ENCODE data around the gene ANXA1.

DNA sequence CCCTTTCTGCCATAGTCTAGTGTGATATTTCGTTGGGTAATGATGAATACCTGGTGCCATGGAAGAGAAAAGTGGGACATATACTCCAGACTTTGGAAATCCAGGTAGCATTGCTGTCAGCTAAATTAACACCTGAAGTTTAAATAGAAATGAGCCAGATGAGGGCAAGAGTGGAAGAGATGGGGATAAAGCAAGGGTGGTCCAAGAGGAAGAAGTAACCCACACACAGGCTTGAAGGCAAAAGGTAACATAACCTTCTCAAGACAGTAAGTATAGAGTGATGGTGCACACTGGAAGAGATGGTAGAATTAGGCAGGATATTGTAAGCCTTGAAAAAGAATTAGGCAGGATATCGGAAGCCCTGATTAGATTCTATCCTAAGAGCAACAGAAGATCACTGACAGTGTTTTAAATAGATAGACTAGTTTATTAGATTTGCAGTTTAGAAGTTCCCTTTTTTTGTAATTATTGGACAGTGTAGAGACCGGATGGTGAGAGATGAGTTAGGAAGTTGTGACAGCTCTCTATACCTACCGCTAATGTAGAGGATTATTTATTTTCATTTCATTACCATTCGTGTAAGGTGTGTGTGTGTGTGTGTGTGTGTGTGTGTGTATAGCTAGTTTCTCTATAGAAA is 16.8 kb downstream of the ANXA1 start:
- TF ChIP-seq MXI1 (IDR thresholded peaks at IDR 0.05; ENCODE audit: borderline replicate concordance, low read depth, low read length), result no peak
- TF ChIP-seq, protein P1, sequence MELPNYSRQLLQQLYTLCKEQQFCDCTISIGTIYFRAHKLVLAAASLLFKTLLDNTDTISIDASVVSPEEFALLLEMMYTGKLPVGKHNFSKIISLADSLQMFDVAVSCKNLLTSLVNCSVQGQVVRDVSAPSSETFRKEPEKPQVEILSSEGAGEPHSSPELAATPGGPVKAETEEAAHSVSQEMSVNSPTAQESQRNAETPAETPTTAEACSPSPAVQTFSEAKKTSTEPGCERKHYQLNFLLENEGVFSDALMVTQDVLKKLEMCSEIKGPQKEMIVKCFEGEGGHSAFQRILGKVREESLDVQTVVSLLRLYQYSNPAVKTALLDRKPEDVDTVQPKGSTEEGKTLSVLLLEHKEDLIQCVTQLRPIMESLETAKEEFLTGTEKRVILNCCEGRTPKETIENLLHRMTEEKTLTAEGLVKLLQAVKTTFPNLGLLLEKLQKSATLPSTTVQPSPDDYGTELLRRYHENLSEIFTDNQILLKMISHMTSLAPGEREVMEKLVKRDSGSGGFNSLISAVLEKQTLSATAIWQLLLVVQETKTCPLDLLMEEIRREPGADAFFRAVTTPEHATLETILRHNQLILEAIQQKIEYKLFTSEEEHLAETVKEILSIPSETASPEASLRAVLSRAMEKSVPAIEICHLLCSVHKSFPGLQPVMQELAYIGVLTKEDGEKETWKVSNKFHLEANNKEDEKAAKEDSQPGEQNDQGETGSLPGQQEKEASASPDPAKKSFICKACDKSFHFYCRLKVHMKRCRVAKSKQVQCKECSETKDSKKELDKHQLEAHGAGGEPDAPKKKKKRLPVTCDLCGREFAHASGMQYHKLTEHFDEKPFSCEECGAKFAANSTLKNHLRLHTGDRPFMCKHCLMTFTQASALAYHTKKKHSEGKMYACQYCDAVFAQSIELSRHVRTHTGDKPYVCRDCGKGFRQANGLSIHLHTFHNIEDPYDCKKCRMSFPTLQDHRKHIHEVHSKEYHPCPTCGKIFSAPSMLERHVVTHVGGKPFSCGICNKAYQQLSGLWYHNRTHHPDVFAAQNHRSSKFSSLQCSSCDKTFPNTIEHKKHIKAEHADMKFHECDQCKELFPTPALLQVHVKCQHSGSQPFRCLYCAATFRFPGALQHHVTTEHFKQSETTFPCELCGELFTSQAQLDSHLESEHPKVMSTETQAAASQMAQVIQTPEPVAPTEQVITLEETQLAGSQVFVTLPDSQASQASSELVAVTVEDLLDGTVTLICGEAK (IDR thresholded peaks at IDR 0.05), result no peak
- TF ChIP-seq, protein P1 (CRISPR knock-in tag; IDR thresholded peaks at IDR 0.05), result no peak
- no peak for TF ChIP-seq POLR2AphosphoS5 (IDR thresholded peaks at IDR 0.05; ENCODE audit: low read depth, low read length)
- TF ChIP-seq FLYWCH1 (CRISPR knock-in tag; IDR thresholded peaks at IDR 0.05), result no peak
- TF ChIP-seq ZNF780A (CRISPR knock-in tag; IDR thresholded peaks at IDR 0.05), result no peak
- TF ChIP-seq TAF15 (IDR thresholded peaks at IDR 0.05; ENCODE audit: low read depth, low read length, poor library complexity, severe bottlenecking), result no peak
- no peak for TF ChIP-seq TSC22D2 (CRISPR knock-in tag; IDR thresholded peaks at IDR 0.05; ENCODE audit: borderline replicate concordance)
